CD14-positive monocyte (primary cell): Measurements from ENCODE around the gene MED27. TPM values are rescaled to one million over a fixed set of nuclear protein-coding genes. Genes with fewer than 3 reads are reported as not detected.

ENCODE experiments used
- DNase-seq, 3 donors: peaks; one replicate each; pipeline ENCODE4 v3.0.0-alpha.2; 2011 to 2022
- H2AFZ ChIP-seq: 2 replicates; pipeline ENCODE4 v1.6.0; 2012; ENCODE audit warnings: mild to moderate bottlenecking, low read depth, low read length, inconsistent platforms; ENCODE audit not compliant: insufficient read depth, poor library complexity, severe bottlenecking
- H3K27ac ChIP-seq, 2 donors: 1 replicate in 1 of 2; 2 replicates in 1 of 2; pipeline ENCODE4 v1.5.1; 2012 to 2013; ENCODE audit warnings: low read length in 2 of 2, control low read depth in 1 of 2, inconsistent platforms in 1 of 2, low read depth in 1 of 2, mild to moderate bottlenecking in 1 of 2
- H3K27me3 ChIP-seq, 2 donors: one replicate each; pipeline versions ENCODE4 v1.6.0 to v1.6.1; 2011 to 2013; ENCODE audit warnings: low read length in 2 of 2; ENCODE audit not compliant: control insufficient read depth in 2 of 2, insufficient read depth in 2 of 2
- H3K36me3 ChIP-seq, 2 donors: replicated peaks in 1 of 2; 1 replicate in 1 of 2; 2 replicates in 1 of 2; pipeline versions ENCODE4 v1.5.1 to v1.6.1; 2012 to 2013; ENCODE audit warnings: low read length in 2 of 2, control low read depth in 1 of 2, inconsistent platforms in 1 of 2, mild to moderate bottlenecking in 1 of 2; ENCODE audit not compliant: insufficient read depth in 2 of 2, control insufficient read depth in 1 of 2
- H3K4me1 ChIP-seq, 2 donors: 1 replicate in 1 of 2; 2 replicates in 1 of 2; pipeline versions ENCODE4 v1.5.1 to v1.6.1; 2012 to 2013; ENCODE audit warnings: low read length in 2 of 2, control low read depth in 1 of 2, inconsistent platforms in 1 of 2, mild to moderate bottlenecking in 1 of 2, moderate library complexity in 1 of 2; ENCODE audit not compliant: insufficient read depth in 2 of 2, control insufficient read depth in 1 of 2
- H3K4me2 ChIP-seq: replicated peaks from 2 replicates; pipeline ENCODE3; 2012; ENCODE audit warnings: low read length, moderate library complexity, mild to moderate bottlenecking; ENCODE audit not compliant: poor library complexity, severe bottlenecking; ENCODE audit errors: extremely low read depth
- H3K4me3 ChIP-seq, 3 experiments: fragments of 200-600 bp in 1 of 3; sonication (generic) in 1 of 3; replicated peaks in 1 of 3; 1 replicate in 2 of 3; 2 replicates in 1 of 3; pipeline ENCODE4 v1.5.1; 2011 to 2013; ENCODE audit warnings: low read length in 3 of 3, mild to moderate bottlenecking in 3 of 3, control low read depth in 2 of 3, low read depth in 2 of 3, inconsistent platforms in 1 of 3, moderate library complexity in 1 of 3
- H3K79me2 ChIP-seq: 2 replicates; pipeline ENCODE4 v1.6.0; 2012; ENCODE audit warnings: mild to moderate bottlenecking, control low read depth, inconsistent platforms, low read length, moderate library complexity; ENCODE audit not compliant: insufficient read depth
- H3K9ac ChIP-seq: 2 replicates; pipeline ENCODE4 v1.6.0; 2017; ENCODE audit warnings: low read length, mild to moderate bottlenecking; ENCODE audit not compliant: insufficient read depth, poor library complexity, severe bottlenecking
- H3K9me3 ChIP-seq, 2 donors: replicated peaks in 1 of 2; 1 replicate in 1 of 2; 2 replicates in 1 of 2; pipeline versions ENCODE4 v1.5.1 to v1.6.1; 2012 to 2013; ENCODE audit warnings: low read length in 2 of 2, control low read depth in 1 of 2; ENCODE audit not compliant: control insufficient read depth in 1 of 2, insufficient read depth in 1 of 2
- H4K20me1 ChIP-seq: 2 replicates; pipeline ENCODE4 v1.6.0; 2012; ENCODE audit warnings: mild to moderate bottlenecking, low read length, control low read depth, moderate library complexity; ENCODE audit not compliant: insufficient read depth
- H3K27ac Mint-ChIP-seq, 7 donors: one replicate each; pipeline ENCODE4 v1.8.0; 2020; ENCODE audit warnings: mild to moderate bottlenecking in 7 of 7, mixed read lengths in 7 of 7, moderate library complexity in 6 of 7, inconsistent platforms in 2 of 7
- H3K27me3 Mint-ChIP-seq, 3 donors: one replicate each; pipeline ENCODE4 v1.8.0; 2021 to 2022; ENCODE audit warnings: low read depth in 3 of 3, mild to moderate bottlenecking in 3 of 3, mixed read lengths in 3 of 3, moderate library complexity in 3 of 3, inconsistent platforms in 1 of 3
- H3K36me3 Mint-ChIP-seq, 2 donors: one replicate each; pipeline ENCODE4 v1.8.0; 2020; ENCODE audit warnings: mixed read lengths in 2 of 2, inconsistent platforms in 1 of 2, mild to moderate bottlenecking in 1 of 2
- H3K4me1 Mint-ChIP-seq: one replicate; pipeline ENCODE4 v1.8.0; 2020; ENCODE audit warnings: mild to moderate bottlenecking, mixed read lengths
- H3K4me3 Mint-ChIP-seq, 2 donors: one replicate each; pipeline ENCODE4 v1.8.0; 2020; ENCODE audit warnings: mild to moderate bottlenecking in 2 of 2, mixed read lengths in 2 of 2, moderate library complexity in 1 of 2
- H3K9me3 Mint-ChIP-seq, 7 donors: one replicate each; pipeline ENCODE4 v1.8.0; 2020 to 2022; ENCODE audit warnings: mixed read lengths in 7 of 7, mild to moderate bottlenecking in 6 of 7, moderate library complexity in 6 of 7, inconsistent platforms in 2 of 7
- WGBS: methylation state at CpG from one replicate; pipeline ENCODE4 v1.1.5; 2013; ENCODE audit warnings: missing lambda C conversion rate; ENCODE audit not compliant: insufficient coverage; 5-methylcytosine and 5-hydroxymethylcytosine counted together
- intact Hi-C, 2 donors: fragments of 100-400 bp; cut with micrococcal nuclease; formaldehyde crosslinking; loops; one replicate each; pipeline versions ENCODE4 v1.15.0 to v1.15.1; 2023
- polyA plus RNA-seq, 3 donors: library from polyadenylated mRNA; depleted of rRNA in 1 of 3; unstranded in 2 of 3; stranded (reverse) in 1 of 3; fragments of 300-500 nt in 2 of 3; fragments of >200 nt in 1 of 3; fragmentation: Illumina TruSeq in 2 of 3; gene quantifications; 1 replicate in 2 of 3; 2 replicates in 1 of 3; pipeline ENCODE4 v1.2.3, GENCODE V29; 2012 to 2021
- TF ChIP-seq, protein P1 (sequence below): fragments of 200-600 bp; IDR thresholded peaks from one replicate; pipeline ENCODE4 v1.8.0; 2022; ENCODE audit warnings: antibody characterized with exemption, mild to moderate bottlenecking

MED27 gene
- polyA plus RNA-seq, 3 donors: 14.0 to 26.9 (median 25.8) TPM

DNA sequence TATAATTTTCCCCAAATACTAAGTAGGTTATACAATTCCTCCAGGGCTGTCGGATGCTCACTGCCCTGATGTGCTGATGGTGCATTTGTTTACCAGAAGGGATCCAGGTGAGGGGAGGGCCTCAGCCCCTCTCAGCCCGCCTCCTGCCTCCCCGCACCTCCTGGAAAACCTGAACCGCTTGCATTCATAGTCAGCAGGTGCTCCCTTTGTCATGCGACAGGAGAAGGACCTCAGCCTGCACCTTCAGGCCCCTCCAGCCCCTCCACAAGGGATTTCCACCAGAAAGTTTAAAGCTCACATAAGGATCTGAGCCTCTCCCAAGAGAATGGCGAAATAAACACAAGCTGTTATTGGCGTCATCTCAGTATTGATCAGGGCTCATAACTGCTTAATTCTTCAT, 45.7 kb upstream of the MED27 start:
- WGBS: 22% methylated on average over 5 of the region's 7 CpGs
- TF ChIP-seq, protein P1, sequence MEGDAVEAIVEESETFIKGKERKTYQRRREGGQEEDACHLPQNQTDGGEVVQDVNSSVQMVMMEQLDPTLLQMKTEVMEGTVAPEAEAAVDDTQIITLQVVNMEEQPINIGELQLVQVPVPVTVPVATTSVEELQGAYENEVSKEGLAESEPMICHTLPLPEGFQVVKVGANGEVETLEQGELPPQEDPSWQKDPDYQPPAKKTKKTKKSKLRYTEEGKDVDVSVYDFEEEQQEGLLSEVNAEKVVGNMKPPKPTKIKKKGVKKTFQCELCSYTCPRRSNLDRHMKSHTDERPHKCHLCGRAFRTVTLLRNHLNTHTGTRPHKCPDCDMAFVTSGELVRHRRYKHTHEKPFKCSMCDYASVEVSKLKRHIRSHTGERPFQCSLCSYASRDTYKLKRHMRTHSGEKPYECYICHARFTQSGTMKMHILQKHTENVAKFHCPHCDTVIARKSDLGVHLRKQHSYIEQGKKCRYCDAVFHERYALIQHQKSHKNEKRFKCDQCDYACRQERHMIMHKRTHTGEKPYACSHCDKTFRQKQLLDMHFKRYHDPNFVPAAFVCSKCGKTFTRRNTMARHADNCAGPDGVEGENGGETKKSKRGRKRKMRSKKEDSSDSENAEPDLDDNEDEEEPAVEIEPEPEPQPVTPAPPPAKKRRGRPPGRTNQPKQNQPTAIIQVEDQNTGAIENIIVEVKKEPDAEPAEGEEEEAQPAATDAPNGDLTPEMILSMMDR: no peak
- Histone ChIP-seq H3K4me3 (no peak overlapping the region), H3K4me1 (no peaks in the 10 kb centered on the region), H3K27me3 (peaks cover 26 to 37% of the 10 kb centered on the region in 2 donors), H3K9ac (no peak overlapping the region), H3K27ac (no peak overlapping the region), H2AFZ (no peak overlapping the region), H3K36me3 (no peaks in the 10 kb centered on the region), H4K20me1 (no peaks in the 10 kb centered on the region), H3K79me2 (no peaks in the 10 kb centered on the region), H3K9me3 (no peaks in the 10 kb centered on the region), H3K4me2 (no peak overlapping the region)
- peak overlapping the region in 1 of 2 donors; percentile 84 for H3K4me3 Mint-ChIP-seq
- H3K27ac Mint-ChIP-seq: no peak overlapping the region
- peaks cover 41 to 56% (median 50%) of the 10 kb centered on the region in 3 donors for H3K27me3 Mint-ChIP-seq
- intact Hi-C loops: no loop called here
- no peaks in the 10 kb centered on the region for H3K36me3 Mint-ChIP-seq
- H3K4me1 Mint-ChIP-seq: peaks cover 2% of the 10 kb centered on the region
- H3K9me3 Mint-ChIP-seq: peaks cover 0 to 2% (median 0%) of the 10 kb centered on the region in 7 donors
- no peak for DNase-seq

DNA sequence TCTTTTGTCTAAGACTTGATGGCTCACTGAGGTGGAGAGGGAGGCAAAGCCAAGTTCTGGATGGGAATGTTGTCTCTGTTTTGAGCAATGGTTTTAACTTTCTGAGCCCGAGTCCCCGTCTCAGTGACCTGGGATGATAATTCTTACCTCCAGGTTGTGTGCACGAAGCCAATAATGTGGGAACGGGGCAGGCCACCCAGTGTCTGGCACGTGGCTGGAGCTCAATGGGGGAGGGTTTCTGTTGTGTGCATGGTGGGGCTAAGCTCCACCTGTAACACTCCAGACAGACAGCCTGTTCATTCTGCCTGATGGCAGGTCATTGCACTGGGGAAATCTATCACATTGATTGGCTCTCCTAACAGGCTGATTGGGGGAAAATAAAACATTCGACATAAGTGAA, 45.1 kb upstream of the MED27 start:
- Mint-ChIP-seq H3K27ac (no peak overlapping the region), H3K4me3 (peak overlapping the region in 1 of 2 donors; percentile 84), H3K36me3 (no peaks in the 10 kb centered on the region), H3K9me3 (peaks cover 0 to 2% (median 0%) of the 10 kb centered on the region in 7 donors), H3K27me3 (peaks cover 38 to 59% (median 49%) of the 10 kb centered on the region in 3 donors), H3K4me1 (peaks cover 2% of the 10 kb centered on the region)
- Histone ChIP-seq H3K79me2 (no peaks in the 10 kb centered on the region), H3K27ac (no peak overlapping the region), H4K20me1 (no peaks in the 10 kb centered on the region), H3K36me3 (no peaks in the 10 kb centered on the region), H3K4me3 (no peak overlapping the region), H3K4me1 (no peaks in the 10 kb centered on the region), H3K27me3 (peaks cover 26 to 37% of the 10 kb centered on the region in 2 donors), H3K9ac (no peak overlapping the region), H2AFZ (no peak overlapping the region), H3K4me2 (no peak overlapping the region), H3K9me3 (no peaks in the 10 kb centered on the region)
- intact Hi-C loops: no loop called here
- no peak for DNase-seq
- 60% methylated on average over 4 of the region's 6 CpGs for WGBS
- TF ChIP-seq, protein P1: no peak
